ENCODE measurements around the gene NAV2.
"Not testable (repeated sequence)": the region's sequence is repeated elsewhere in the genome, so short reads cannot be mapped to it uniquely, and the experiment has no call there.

Gene NAV2

DNA sequence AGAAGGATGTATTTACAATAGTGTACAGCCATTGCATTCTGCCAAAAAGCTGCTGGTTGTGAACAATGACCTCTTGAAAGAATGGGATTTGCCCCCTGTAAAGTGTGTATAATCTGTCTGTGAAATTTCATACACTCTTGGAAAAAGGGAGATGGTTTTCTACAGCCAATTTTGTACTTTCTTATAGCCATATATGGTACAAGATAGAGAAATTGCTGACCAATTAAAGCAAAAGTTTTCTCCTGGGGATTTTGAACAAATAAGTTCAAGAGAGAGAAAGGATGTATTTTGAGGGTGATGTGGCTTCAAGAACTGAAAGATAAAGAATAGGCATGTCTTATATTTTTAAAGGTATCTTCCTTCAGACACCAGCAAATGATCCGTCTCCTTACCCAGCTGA, 211.0 kb downstream of the NAV2 start:
- Mint-ChIP-seq H3K27ac (no peak overlapping the region), H3K4me1 (ENCODE audit: low read depth) (no peaks in the 10 kb centered on the region), H3K9me3 (no peaks in the 10 kb centered on the region), H3K4me3 (no peak overlapping the region), H3K27me3 (peaks cover 38% of the 10 kb centered on the region), H3K36me3 (ENCODE audit: low read depth) (no peaks in the 10 kb centered on the region)

DNA sequence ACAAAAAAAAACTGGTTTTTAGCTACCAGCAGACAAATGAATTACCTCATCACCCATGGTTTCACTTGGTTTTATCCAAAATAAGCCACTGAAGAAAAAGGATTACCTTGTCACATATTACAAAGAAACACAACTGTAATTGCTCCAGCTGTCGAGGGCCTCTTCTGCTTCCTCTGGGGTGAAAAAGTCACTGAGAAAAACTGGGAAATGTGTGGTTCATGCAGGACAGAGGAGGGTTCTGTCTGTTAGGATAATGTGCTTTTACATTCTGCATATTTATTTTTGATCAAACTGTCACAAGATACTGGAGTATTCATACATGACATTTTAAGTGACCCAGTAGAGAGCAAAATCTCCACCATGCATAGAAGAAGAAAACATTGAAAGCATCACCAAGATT, 211.7 kb downstream of the NAV2 start:
- Mint-ChIP-seq H3K4me3 (no peak overlapping the region), H3K36me3 (ENCODE audit: low read depth) (no peaks in the 10 kb centered on the region), H3K9me3 (no peaks in the 10 kb centered on the region), H3K27ac (no peak overlapping the region), H3K4me1 (ENCODE audit: low read depth) (no peaks in the 10 kb centered on the region), H3K27me3 (peaks cover 36% of the 10 kb centered on the region)

GRCh38 chr11:19924716-19925115, 212.1 kb downstream of the NAV2 start:
- Mint-ChIP-seq H3K4me3 (no peak overlapping the region), H3K4me1 (ENCODE audit: low read depth) (no peaks in the 10 kb centered on the region), H3K27me3 (peaks cover 34% of the 10 kb centered on the region), H3K36me3 (ENCODE audit: low read depth) (no peaks in the 10 kb centered on the region), H3K9me3 (no peaks in the 10 kb centered on the region), H3K27ac (no peak overlapping the region)

DNA sequence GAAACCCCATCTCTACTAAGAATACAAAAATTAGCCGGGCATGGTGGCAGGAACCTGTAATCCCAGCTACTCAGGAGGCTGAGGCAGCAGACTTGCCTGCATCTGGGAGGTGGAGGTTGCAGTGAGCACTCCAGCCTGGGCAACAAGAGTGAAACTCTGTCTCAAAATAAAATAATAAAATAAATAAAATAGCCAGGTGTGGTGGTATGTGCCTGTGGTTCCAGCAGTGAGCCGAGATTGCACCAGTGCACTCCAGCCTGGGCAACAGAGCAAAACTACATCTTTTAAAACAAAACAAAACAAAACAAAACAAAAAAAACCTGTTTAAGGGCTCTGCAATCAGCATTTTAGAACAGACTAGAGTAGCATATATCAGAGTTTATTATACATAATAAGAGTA, 214.8 kb downstream of the NAV2 start:
- H3K4me3 Mint-ChIP-seq; H3K27ac Mint-ChIP-seq; H3K9me3 Mint-ChIP-seq; H3K4me1 Mint-ChIP-seq (ENCODE audit: low read depth); H3K36me3 Mint-ChIP-seq (ENCODE audit: low read depth): not testable (repeated sequence)
- H3K27me3 Mint-ChIP-seq = peaks cover 16% of the 10 kb centered on the region

GRCh38 chr11:19929147-19929546, 216.5 kb downstream of the NAV2 start:
- Mint-ChIP-seq H3K27ac (no peak overlapping the region), H3K4me1 (ENCODE audit: low read depth) (no peaks in the 10 kb centered on the region), H3K27me3 (peaks cover 10% of the 10 kb centered on the region), H3K4me3 (no peak overlapping the region), H3K36me3 (ENCODE audit: low read depth) (no peaks in the 10 kb centered on the region), H3K9me3 (no peaks in the 10 kb centered on the region)

DNA sequence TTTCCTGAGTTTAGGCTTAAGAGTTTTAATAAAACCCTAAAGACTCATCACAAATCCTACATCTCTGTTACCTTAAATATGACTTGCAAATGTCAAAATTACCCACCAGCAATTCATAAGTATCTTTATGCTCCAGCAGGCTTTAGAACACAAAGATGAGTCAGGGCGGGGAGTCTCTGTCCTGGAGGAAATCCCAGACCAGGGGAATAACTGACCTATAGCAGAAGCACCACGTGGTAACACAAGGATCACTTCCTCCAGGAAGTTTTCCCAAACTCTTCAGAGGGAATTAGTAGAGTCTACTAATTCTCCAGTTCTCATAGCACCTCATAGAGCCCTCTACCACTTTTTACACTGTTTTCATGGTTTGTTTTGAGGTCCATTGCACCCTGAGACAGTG, 217.0 kb downstream of the NAV2 start:
- Mint-ChIP-seq H3K4me3 (no peak overlapping the region), H3K27ac (no peak overlapping the region), H3K36me3 (ENCODE audit: low read depth) (no peaks in the 10 kb centered on the region), H3K4me1 (ENCODE audit: low read depth) (no peaks in the 10 kb centered on the region), H3K27me3 (peaks cover 7% of the 10 kb centered on the region), H3K9me3 (no peaks in the 10 kb centered on the region)

GRCh38 chr11:19931141-19931770, 218.6 kb downstream of the NAV2 start:
- Mint-ChIP-seq H3K36me3 (ENCODE audit: low read depth) (no peaks in the 10 kb centered on the region), H3K4me3 (no peak overlapping the region), H3K27me3 (peaks cover 1% of the 10 kb centered on the region), H3K4me1 (ENCODE audit: low read depth) (no peaks in the 10 kb centered on the region), H3K27ac (no peak overlapping the region), H3K9me3 (no peaks in the 10 kb centered on the region)

DNA sequence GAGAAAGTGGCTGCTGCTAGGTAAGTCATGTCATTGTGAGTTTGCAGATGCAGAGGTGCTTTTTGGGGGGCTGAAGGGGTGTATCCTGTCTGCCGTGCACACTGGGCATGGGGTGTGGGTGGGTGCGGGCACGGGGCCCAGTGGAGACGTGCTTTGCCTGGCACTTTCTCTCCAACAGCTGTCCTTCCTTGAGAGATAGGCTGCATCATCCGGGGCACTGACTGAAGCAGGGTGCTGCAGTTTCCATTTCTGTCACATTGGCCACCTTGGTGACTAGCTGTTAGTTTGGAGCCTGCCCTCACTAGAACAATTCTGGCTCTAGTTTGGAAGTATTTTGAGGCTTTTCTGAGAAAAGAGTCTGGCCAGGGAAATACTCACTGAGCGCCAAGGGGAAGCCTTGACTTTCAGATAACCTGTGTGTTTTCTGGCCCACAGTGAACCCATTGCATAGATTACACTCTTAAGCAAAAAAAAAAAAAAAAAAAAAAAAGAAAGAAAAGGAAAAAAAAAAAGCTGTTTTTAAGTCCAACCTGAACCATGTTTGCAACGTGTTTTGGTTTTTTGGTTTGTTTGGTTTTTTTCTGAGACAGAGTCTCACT, 219.2 kb downstream of the NAV2 start:
- H3K4me1 Mint-ChIP-seq (ENCODE audit: low read depth) = no peaks in the 10 kb centered on the region
- H3K27me3 Mint-ChIP-seq = no peaks in the 10 kb centered on the region
- H3K27ac Mint-ChIP-seq = no peak overlapping the region
- no peaks in the 10 kb centered on the region for H3K36me3 Mint-ChIP-seq (ENCODE audit: low read depth)
- H3K4me3 Mint-ChIP-seq = no peak overlapping the region
- no peaks in the 10 kb centered on the region for H3K9me3 Mint-ChIP-seq

- no peaks in the 10 kb centered on the region for H3K4me1 Mint-ChIP-seq (ENCODE audit: low read depth)
- H3K27ac Mint-ChIP-seq = no peak overlapping the region
- H3K36me3 Mint-ChIP-seq (ENCODE audit: low read depth) = no peaks in the 10 kb centered on the region
- no peaks in the 10 kb centered on the region for H3K27me3 Mint-ChIP-seq
- H3K4me3 Mint-ChIP-seq = no peak overlapping the region
- H3K9me3 Mint-ChIP-seq = no peaks in the 10 kb centered on the region
Measured at GRCh38 chr11:19933132-19933735, 220.6 kb downstream of the NAV2 start.

- no peaks in the 10 kb centered on the region for H3K9me3 Mint-ChIP-seq
- no peak overlapping the region for H3K4me3 Mint-ChIP-seq
- H3K27ac Mint-ChIP-seq = no peak overlapping the region
- H3K4me1 Mint-ChIP-seq (ENCODE audit: low read depth) = no peaks in the 10 kb centered on the region
- no peaks in the 10 kb centered on the region for H3K36me3 Mint-ChIP-seq (ENCODE audit: low read depth)
- H3K27me3 Mint-ChIP-seq = no peaks in the 10 kb centered on the region
Measured at GRCh38 chr11:19933801-19934488, 221.3 kb downstream of the NAV2 start.

DNA sequence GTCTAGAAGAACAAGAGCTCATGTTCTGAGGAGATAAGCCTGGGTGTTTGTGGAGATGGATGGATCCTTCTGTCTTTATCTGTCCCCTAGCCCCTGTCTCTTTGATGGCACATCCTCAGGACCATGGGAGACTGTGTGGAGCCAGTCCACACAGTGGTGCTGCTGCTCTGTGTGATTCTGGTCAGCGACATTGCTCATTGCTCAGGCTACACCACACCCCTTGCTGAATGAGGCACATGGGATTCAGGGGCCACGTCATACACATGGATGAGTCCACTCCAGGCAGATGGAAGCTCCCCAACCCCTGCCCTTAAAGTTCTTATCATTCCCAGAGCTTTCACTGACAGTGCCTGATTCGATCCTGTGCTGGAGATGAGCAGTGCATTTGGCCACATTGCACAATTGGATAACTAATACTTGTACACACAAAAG, 222.2 kb downstream of the NAV2 start:
- Mint-ChIP-seq H3K9me3 (no peaks in the 10 kb centered on the region), H3K27ac (no peak overlapping the region), H3K27me3 (peaks cover under 1% of the 10 kb centered on the region), H3K36me3 (ENCODE audit: low read depth) (no peaks in the 10 kb centered on the region), H3K4me1 (ENCODE audit: low read depth) (no peaks in the 10 kb centered on the region), H3K4me3 (no peak overlapping the region)

- Mint-ChIP-seq H3K4me1 (ENCODE audit: low read depth) (no peaks in the 10 kb centered on the region), H3K4me3 (no peak overlapping the region)
Measured at GRCh38 chr11:19935507-19935906, 222.9 kb downstream of the NAV2 start.

GRCh38 chr11:19936461-19936860, 223.8 kb downstream of the NAV2 start:
- Mint-ChIP-seq H3K9me3 (no peaks in the 10 kb centered on the region), H3K36me3 (ENCODE audit: low read depth) (no peaks in the 10 kb centered on the region), H3K4me3 (no peak overlapping the region), H3K4me1 (ENCODE audit: low read depth) (no peaks in the 10 kb centered on the region), H3K27ac (no peak overlapping the region), H3K27me3 (peaks cover 3% of the 10 kb centered on the region)

More at GRCh38 chr11:19935507-19935906, 222.9 kb downstream of the NAV2 start:
- H3K9me3 Mint-ChIP-seq = no peaks in the 10 kb centered on the region
- no peaks in the 10 kb centered on the region for H3K36me3 Mint-ChIP-seq (ENCODE audit: low read depth)
- H3K27ac Mint-ChIP-seq = no peak overlapping the region
- H3K27me3 Mint-ChIP-seq = peaks cover 3% of the 10 kb centered on the region

- no peaks in the 10 kb centered on the region for H3K4me1 Mint-ChIP-seq (ENCODE audit: low read depth)
- peaks cover 3% of the 10 kb centered on the region for H3K27me3 Mint-ChIP-seq
- no peaks in the 10 kb centered on the region for H3K9me3 Mint-ChIP-seq
- H3K27ac Mint-ChIP-seq = no peak overlapping the region
- H3K4me3 Mint-ChIP-seq = no peak overlapping the region
- H3K36me3 Mint-ChIP-seq (ENCODE audit: low read depth) = no peaks in the 10 kb centered on the region
Measured at GRCh38 chr11:19938169-19938856, 225.7 kb downstream of the NAV2 start.

DNA sequence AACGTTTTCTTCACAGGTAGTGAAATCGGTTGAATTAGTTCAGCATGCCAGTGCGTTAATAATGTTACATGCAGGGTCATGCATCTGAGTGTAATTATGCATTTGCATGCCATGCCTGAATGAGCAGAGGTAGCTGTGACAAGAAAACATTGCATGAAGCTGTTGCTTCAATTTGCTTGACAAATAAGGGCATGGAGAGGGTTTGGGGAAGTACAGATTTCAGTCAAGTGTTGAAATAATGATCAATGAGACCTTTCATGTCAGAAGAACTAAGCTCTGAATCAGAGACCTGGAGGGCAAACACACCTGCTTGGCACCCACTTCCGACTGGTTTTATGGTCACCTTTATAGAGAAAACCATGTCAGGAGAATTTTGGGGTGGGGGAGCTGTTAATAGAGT, 226.2 kb downstream of the NAV2 start:
- peaks cover 3% of the 10 kb centered on the region for H3K27me3 Mint-ChIP-seq
- no peaks in the 10 kb centered on the region for H3K9me3 Mint-ChIP-seq
- no peaks in the 10 kb centered on the region for H3K4me1 Mint-ChIP-seq (ENCODE audit: low read depth)
- no peak overlapping the region for H3K4me3 Mint-ChIP-seq
- no peak overlapping the region for H3K27ac Mint-ChIP-seq
- H3K36me3 Mint-ChIP-seq (ENCODE audit: low read depth) = no peaks in the 10 kb centered on the region

Measured in stimulated activated naive CD8-positive, alpha-beta T cell treated with anti-CD3 and anti-CD28 coated beads, Interleukin-15, Interleukin-2, amounts not matched to agents 100 ng/mL and 50 ng/mL, for 24 hours (primary cell).